NB4 (cell line): ENCODE measurements around the gene PTPRZ1.

Experiments used
- DNase-seq: peaks from one replicate; pipeline ENCODE4 v3.0.0; 2010; ENCODE audit warnings: low read depth
- H3K4me3 ChIP-seq: one replicate; pipeline ENCODE4 v1.5.1; 2011; ENCODE audit warnings: mild to moderate bottlenecking, low read depth, low read length, moderate library complexity
- CTCF ChIP-seq: IDR thresholded peaks from one replicate; pipeline ENCODE4 v1.5.1; 2012; ENCODE audit warnings: low read depth, low read length
- MAX ChIP-seq: IDR thresholded peaks from 2 replicates; pipeline ENCODE4 v1.6.1; 2011; ENCODE audit warnings: low read depth, low read length
- MYC ChIP-seq: IDR thresholded peaks from 2 replicates; pipeline ENCODE4 v1.6.1; 2011; ENCODE audit warnings: low read depth, low read length
- POLR2A ChIP-seq: IDR thresholded peaks from 2 replicates; pipeline ENCODE4 v1.6.1; 2011; ENCODE audit warnings: mild to moderate bottlenecking; ENCODE audit not compliant: insufficient read length; ENCODE audit errors: extremely low read depth

PTPRZ1 gene

GRCh38 chr7:121872831-121873288 is at the start of gene PTPRZ1:
TSS of gene PTPRZ1 (plus strand) at chr7:121873161. CDS start at chr7:121873500, 339 bp downstream.
- TF ChIP-seq POLR2A (no peak), MYC (no peak), MAX (no peak), CTCF (no peak)
- no peak for DNase-seq
- no peak within 1 kb of the TSS for H3K4me3 ChIP-seq

- H3K4me3 ChIP-seq: no peak overlapping the region
- TF ChIP-seq MAX (no peak), CTCF (no peak), MYC (no peak), POLR2A (no peak)
- no peak for DNase-seq
These were observed 48.7 kb upstream of the PTPRZ1 start for GRCh38 chr7:121824276-121824675.

GRCh38 chr7:121831351-121831750 is 41.6 kb upstream of the PTPRZ1 start:
- TF ChIP-seq POLR2A (no peak), CTCF (no peak), MYC (no peak), MAX (no peak)
- H3K4me3 ChIP-seq: no peak overlapping the region
- no peak for DNase-seq

- no peak for DNase-seq
- TF ChIP-seq MAX (no peak), POLR2A (no peak), CTCF (no peak), MYC (no peak)
- no peak overlapping the region for H3K4me3 ChIP-seq
These were observed 41.2 kb upstream of the PTPRZ1 start for GRCh38 chr7:121831801-121832200.

- DNase-seq: no peak
- TF ChIP-seq CTCF: no peak
- TF ChIP-seq MYC: no peak
- no peak for TF ChIP-seq POLR2A
- TF ChIP-seq MAX: no peak
- H3K4me3 ChIP-seq: no peak overlapping the region
These were observed 40.6 kb upstream of the PTPRZ1 start for GRCh38 chr7:121832347-121832746.

- TF ChIP-seq MYC: no peak
- no peak for TF ChIP-seq POLR2A
- no peak for TF ChIP-seq CTCF
- no peak for TF ChIP-seq MAX
- H3K4me3 ChIP-seq: no peak overlapping the region
- no peak for DNase-seq
These were observed 39.0 kb upstream of the PTPRZ1 start for GRCh38 chr7:121833991-121834390.
